ENCODE measurements around the gene ATG13. TPM values are rescaled to one million over a fixed set of nuclear protein-coding genes. Genes with fewer than 3 reads are reported as not detected.

Gene ATG13
- total RNA-seq, 5 donors from 2014 or later (not counting 1 experiment from before 2014, with no cell fraction given): 91.8 to 115 (median 102) TPM

- Mint-ChIP-seq H3K9me3 (peaks cover 0 to 2% (median 0%) of the 10 kb centered on the region in 3 donors), H3K27me3 (no peaks in the 10 kb centered on the region), H3K36me3 (peaks cover 46% of the 10 kb centered on the region), H3K4me1 (peaks cover 13 to 20% (median 16%) of the 10 kb centered on the region in 3 donors), H3K4me3 (no peak overlapping the region), H3K27ac (no peak overlapping the region)
- Histone ChIP-seq H3K4me1 (ENCODE audit: control insufficient read depth in 1 of 2, extremely low read depth in 1 of 2, insufficient read depth in 2 of 2, low read length in 2 of 2) (peaks cover 0 to 2% of the 10 kb centered on the region in 2 experiments), H3K27me3 (replicated peaks in 1 of 2; ENCODE audit: control insufficient read depth in 2 of 2, extremely low read depth in 1 of 2, insufficient read depth in 2 of 2, low read length in 1 of 2) (no peaks in the 10 kb centered on the region), H3K27ac (ENCODE audit: low read length) (no peak overlapping the region), H3K4me3 (ENCODE audit: control insufficient read depth in 1 of 2, extremely low read depth in 1 of 2, low read length in 1 of 2) (no peak overlapping the region), H3K36me3 (ENCODE audit: control insufficient read depth in 2 of 2, extremely low read depth in 1 of 2, insufficient read depth in 1 of 2, low read length in 1 of 2) (peaks cover 10 to 60% of the 10 kb centered on the region in 2 donors), H3K9me3 (no peaks in the 10 kb centered on the region)
- ATAC-seq (replicated peaks in 1 of 4): no peak
- POLR2A ChIA-PET: interaction anchor here (0.6 to 0.7 kb wide), 2 partner anchors 60 to 595 kb away, joined by 3 read pairs; no protein-coding TSS in a partner anchor
- CTCF ChIA-PET: no interaction called here
- no peak for DNase-seq
Observed at GRCh38 chr11:46643986-46644385, 26.6 kb downstream of the ATG13 start.

- Histone ChIP-seq H3K4me3 (ENCODE audit: control insufficient read depth in 1 of 2, extremely low read depth in 1 of 2, low read length in 1 of 2) (no peak overlapping the region), H3K36me3 (ENCODE audit: control insufficient read depth in 2 of 2, extremely low read depth in 1 of 2, insufficient read depth in 1 of 2, low read length in 1 of 2) (peaks cover 20 to 83% of the 10 kb centered on the region in 2 donors), H3K9me3 (no peaks in the 10 kb centered on the region), H3K4me1 (ENCODE audit: control insufficient read depth in 1 of 2, extremely low read depth in 1 of 2, insufficient read depth in 2 of 2, low read length in 2 of 2) (no peaks in the 10 kb centered on the region), H3K27me3 (replicated peaks in 1 of 2; ENCODE audit: control insufficient read depth in 2 of 2, extremely low read depth in 1 of 2, insufficient read depth in 2 of 2, low read length in 1 of 2) (no peaks in the 10 kb centered on the region), H3K27ac (ENCODE audit: low read length) (no peak overlapping the region)
- ATAC-seq (replicated peaks in 1 of 4): no peak
- no peak for DNase-seq
- Mint-ChIP-seq H3K27me3 (no peaks in the 10 kb centered on the region), H3K27ac (no peak overlapping the region), H3K9me3 (no peaks in the 10 kb centered on the region), H3K4me1 (no peaks in the 10 kb centered on the region), H3K36me3 (peaks cover 46% of the 10 kb centered on the region), H3K4me3 (no peak overlapping the region)
- POLR2A ChIA-PET: no interaction called here
- WGBS (ENCODE audit: insufficient coverage): no CpG with 5 or more reads among the region's 2 CpGs
- CTCF ChIA-PET: no interaction called here
Observed at GRCh38 chr11:46649180-46649738, 31.9 kb downstream of the ATG13 start.

- no peak overlapping the region for H3K4me3 ChIP-seq (ENCODE audit: control insufficient read depth in 1 of 2, extremely low read depth in 1 of 2, low read length in 1 of 2)
- no peaks in the 10 kb centered on the region for H3K27me3 ChIP-seq (replicated peaks in 1 of 2; ENCODE audit: control insufficient read depth in 2 of 2, extremely low read depth in 1 of 2, insufficient read depth in 2 of 2, low read length in 1 of 2)
- peaks cover 59% of the 10 kb centered on the region for H3K36me3 Mint-ChIP-seq
- ChIA-PET POLR2A (interaction anchor here in 1 of 2 donors (0.9 kb wide), 1 partner anchor 11 kb away, joined by 4 read pairs; no protein-coding TSS in a partner anchor), CTCF (interaction anchor here in 1 of 2 donors (2.0 kb wide), 1 partner anchor 16 kb away, joined by 5 read pairs; no protein-coding TSS in a partner anchor)
- H3K9me3 ChIP-seq: no peaks in the 10 kb centered on the region
- 95% methylated on average over 3 of the region's 4 CpGs for WGBS (ENCODE audit: insufficient coverage)
- no peak overlapping the region for H3K27ac Mint-ChIP-seq
- H3K4me3 Mint-ChIP-seq: no peak overlapping the region
- no peak overlapping the region for H3K27ac ChIP-seq (ENCODE audit: low read length)
- DNase-seq: no peak
- H3K9me3 Mint-ChIP-seq: no peaks in the 10 kb centered on the region
- peaks cover 10 to 81% of the 10 kb centered on the region in 2 donors for H3K36me3 ChIP-seq (ENCODE audit: control insufficient read depth in 2 of 2, extremely low read depth in 1 of 2, insufficient read depth in 1 of 2, low read length in 1 of 2)
- H3K27me3 Mint-ChIP-seq: no peaks in the 10 kb centered on the region
- no peak for ATAC-seq (replicated peaks in 1 of 4)
- no peaks in the 10 kb centered on the region for H3K4me1 Mint-ChIP-seq
- H3K4me1 ChIP-seq (ENCODE audit: control insufficient read depth in 1 of 2, extremely low read depth in 1 of 2, insufficient read depth in 2 of 2, low read length in 2 of 2): no peaks in the 10 kb centered on the region
Observed at GRCh38 chr11:46655631-46656030, 38.3 kb downstream of the ATG13 start.

- Mint-ChIP-seq H3K4me3 (no peak overlapping the region), H3K36me3 (peaks cover 48% of the 10 kb centered on the region), H3K4me1 (no peaks in the 10 kb centered on the region), H3K9me3 (no peaks in the 10 kb centered on the region), H3K27me3 (no peaks in the 10 kb centered on the region), H3K27ac (no peak overlapping the region)
- Histone ChIP-seq H3K36me3 (ENCODE audit: control insufficient read depth in 2 of 2, extremely low read depth in 1 of 2, insufficient read depth in 1 of 2, low read length in 1 of 2) (peaks cover 10 to 78% of the 10 kb centered on the region in 2 donors), H3K4me3 (ENCODE audit: control insufficient read depth in 1 of 2, extremely low read depth in 1 of 2, low read length in 1 of 2) (no peak overlapping the region), H3K27ac (ENCODE audit: low read length) (no peak overlapping the region), H3K9me3 (no peaks in the 10 kb centered on the region), H3K4me1 (ENCODE audit: control insufficient read depth in 1 of 2, extremely low read depth in 1 of 2, insufficient read depth in 2 of 2, low read length in 2 of 2) (no peaks in the 10 kb centered on the region), H3K27me3 (replicated peaks in 1 of 2; ENCODE audit: control insufficient read depth in 2 of 2, extremely low read depth in 1 of 2, insufficient read depth in 2 of 2, low read length in 1 of 2) (no peaks in the 10 kb centered on the region)
- CTCF ChIA-PET: interaction anchor here in 1 of 2 donors (0.8 to 2.0 kb wide), 2 partner anchors 14 to 40 kb away, joined by 3 to 5 read pairs; partner anchors contain the start of genes ATG13 and HARBI1
- POLR2A ChIA-PET: interaction anchor here in 1 of 2 donors (0.6 kb wide), 1 partner anchor 327 kb away, joined by 4 read pairs; no protein-coding TSS in a partner anchor
- WGBS (ENCODE audit: insufficient coverage): 100% methylated on average over 1 of the region's 3 CpGs
- DNase-seq (no peak), ATAC-seq (replicated peaks in 1 of 4) (no peak)
Observed at GRCh38 chr11:46657186-46657585, 39.8 kb downstream of the ATG13 start.

GRCh38 chr11:46658259-46658658, 40.9 kb downstream of the ATG13 start:
- no peak for ATAC-seq (replicated peaks in 1 of 4)
- Histone ChIP-seq H3K27me3 (replicated peaks in 1 of 2; ENCODE audit: control insufficient read depth in 2 of 2, extremely low read depth in 1 of 2, insufficient read depth in 2 of 2, low read length in 1 of 2) (no peaks in the 10 kb centered on the region), H3K36me3 (ENCODE audit: control insufficient read depth in 2 of 2, extremely low read depth in 1 of 2, insufficient read depth in 1 of 2, low read length in 1 of 2) (peaks cover 4 to 76% of the 10 kb centered on the region in 2 donors), H3K27ac (ENCODE audit: low read length) (no peak overlapping the region), H3K4me1 (ENCODE audit: control insufficient read depth in 1 of 2, extremely low read depth in 1 of 2, insufficient read depth in 2 of 2, low read length in 2 of 2) (no peaks in the 10 kb centered on the region), H3K9me3 (no peaks in the 10 kb centered on the region), H3K4me3 (ENCODE audit: control insufficient read depth in 1 of 2, extremely low read depth in 1 of 2, low read length in 1 of 2) (no peak overlapping the region)
- CTCF ChIA-PET: no interaction called here
- DNase-seq: no peak
- POLR2A ChIA-PET: interaction anchor here (0.6 to 0.7 kb wide), 3 partner anchors 45 to 165 kb away, joined by 4 to 5 read pairs (median 4); no protein-coding TSS in a partner anchor
- H3K4me3 Mint-ChIP-seq: no peak overlapping the region
- H3K27me3 Mint-ChIP-seq: no peaks in the 10 kb centered on the region
- H3K27ac Mint-ChIP-seq: no peak overlapping the region
- H3K9me3 Mint-ChIP-seq: no peaks in the 10 kb centered on the region
- H3K36me3 Mint-ChIP-seq: peaks cover 47% of the 10 kb centered on the region
- no peaks in the 10 kb centered on the region for H3K4me1 Mint-ChIP-seq
- WGBS (ENCODE audit: insufficient coverage): 97% methylated on average over 3 of the region's 4 CpGs

- Mint-ChIP-seq H3K27ac (peak overlapping the region in 1 of 2 donors; percentile 11), H3K27me3 (no peaks in the 10 kb centered on the region), H3K9me3 (no peaks in the 10 kb centered on the region), H3K36me3 (peaks cover 53% of the 10 kb centered on the region), H3K4me3 (no peak overlapping the region), H3K4me1 (no peaks in the 10 kb centered on the region)
- ChIA-PET POLR2A (interaction anchor here (0.6 kb wide), 4 partner anchors 21 to 700 kb away, joined by 3 to 5 read pairs (median 5); partner anchors contain the start of gene ZNF408 (in 1 of the 2)), CTCF (interaction anchor here in 1 of 2 donors (0.6 kb wide), 1 partner anchor 9 kb away, joined by 4 read pairs; no protein-coding TSS in a partner anchor)
- WGBS (ENCODE audit: insufficient coverage): no CpG with 5 or more reads among the region's 1 CpG
- Histone ChIP-seq H3K4me3 (ENCODE audit: control insufficient read depth in 1 of 2, extremely low read depth in 1 of 2, low read length in 1 of 2) (no peak overlapping the region), H3K36me3 (ENCODE audit: control insufficient read depth in 2 of 2, extremely low read depth in 1 of 2, insufficient read depth in 1 of 2, low read length in 1 of 2) (peaks cover 6 to 82% of the 10 kb centered on the region in 2 donors), H3K27ac (ENCODE audit: low read length) (no peak overlapping the region), H3K4me1 (ENCODE audit: control insufficient read depth in 1 of 2, extremely low read depth in 1 of 2, insufficient read depth in 2 of 2, low read length in 2 of 2) (no peaks in the 10 kb centered on the region), H3K27me3 (replicated peaks in 1 of 2; ENCODE audit: control insufficient read depth in 2 of 2, extremely low read depth in 1 of 2, insufficient read depth in 2 of 2, low read length in 1 of 2) (no peaks in the 10 kb centered on the region), H3K9me3 (no peaks in the 10 kb centered on the region)
- ATAC-seq (replicated peaks in 1 of 4): no peak
- DNase-seq: no peak
Observed at GRCh38 chr11:46659908-46660307, 42.6 kb downstream of the ATG13 start.
